ENCODE results near the gene OASL.
"Not testable (repeated sequence)": the region's sequence is repeated elsewhere in the genome, so short reads cannot be mapped to it uniquely, and the experiment has no call there.

The OASL gene

DNA sequence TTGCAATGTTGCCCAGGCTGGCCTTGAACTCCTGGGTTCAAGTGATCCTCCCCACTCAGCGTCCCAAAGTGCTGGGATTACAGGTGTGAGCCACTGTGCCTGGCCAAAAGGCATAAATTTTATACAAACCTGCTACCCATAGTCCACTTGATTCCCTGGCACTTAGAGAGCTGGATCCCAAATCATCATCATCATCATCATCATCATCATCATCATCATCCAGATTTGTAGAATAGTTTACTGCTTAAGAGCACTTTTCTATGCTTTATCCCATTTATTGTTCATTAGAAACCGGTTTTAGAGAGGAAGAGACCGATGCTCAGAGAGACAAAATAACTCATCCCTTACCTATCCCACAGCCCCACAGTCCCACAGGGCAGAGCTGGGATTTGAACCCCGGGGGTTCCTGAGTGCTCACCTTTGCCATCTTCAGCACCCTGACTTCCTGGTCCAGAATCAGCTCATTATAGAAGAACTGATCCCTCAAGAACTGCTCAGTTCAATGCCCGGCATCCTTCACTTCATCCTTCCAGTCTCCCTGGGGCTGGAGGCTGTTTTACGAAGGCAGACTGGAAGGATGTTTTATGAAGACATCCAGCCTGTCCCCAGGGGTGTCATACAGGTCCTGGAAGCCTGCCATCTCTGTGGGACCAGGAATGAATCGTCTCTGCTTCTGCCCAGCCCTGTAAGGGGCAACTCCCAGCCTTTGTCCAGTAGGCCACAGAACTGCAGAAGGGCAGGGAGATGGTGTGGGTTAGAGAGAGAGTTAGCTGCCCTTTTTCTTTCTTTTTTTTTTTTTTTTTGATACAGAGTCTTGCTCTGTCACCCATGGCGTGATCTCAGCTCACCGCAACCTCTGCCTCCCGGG lies 20.2 kb upstream of the OASL start:
- TF ChIP-seq, protein P1, sequence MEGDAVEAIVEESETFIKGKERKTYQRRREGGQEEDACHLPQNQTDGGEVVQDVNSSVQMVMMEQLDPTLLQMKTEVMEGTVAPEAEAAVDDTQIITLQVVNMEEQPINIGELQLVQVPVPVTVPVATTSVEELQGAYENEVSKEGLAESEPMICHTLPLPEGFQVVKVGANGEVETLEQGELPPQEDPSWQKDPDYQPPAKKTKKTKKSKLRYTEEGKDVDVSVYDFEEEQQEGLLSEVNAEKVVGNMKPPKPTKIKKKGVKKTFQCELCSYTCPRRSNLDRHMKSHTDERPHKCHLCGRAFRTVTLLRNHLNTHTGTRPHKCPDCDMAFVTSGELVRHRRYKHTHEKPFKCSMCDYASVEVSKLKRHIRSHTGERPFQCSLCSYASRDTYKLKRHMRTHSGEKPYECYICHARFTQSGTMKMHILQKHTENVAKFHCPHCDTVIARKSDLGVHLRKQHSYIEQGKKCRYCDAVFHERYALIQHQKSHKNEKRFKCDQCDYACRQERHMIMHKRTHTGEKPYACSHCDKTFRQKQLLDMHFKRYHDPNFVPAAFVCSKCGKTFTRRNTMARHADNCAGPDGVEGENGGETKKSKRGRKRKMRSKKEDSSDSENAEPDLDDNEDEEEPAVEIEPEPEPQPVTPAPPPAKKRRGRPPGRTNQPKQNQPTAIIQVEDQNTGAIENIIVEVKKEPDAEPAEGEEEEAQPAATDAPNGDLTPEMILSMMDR (IDR thresholded peaks at IDR 0.05; ENCODE audit: low read depth, low read length), result no peak
- in situ Hi-C loops (cut with HindIII; ENCODE audit: low sequenced_read_pairs), result no loop called here
- DNase-seq (ENCODE audit: low read depth, low spot score), result no peak
- no peak overlapping the region for H3K4me3 ChIP-seq (ENCODE audit: low read depth, low read length)

- TF ChIP-seq, protein P1 (IDR thresholded peaks at IDR 0.05; ENCODE audit: low read depth, low read length), result no peak
- DNase-seq (ENCODE audit: low read depth, low spot score), result no peak
- in situ Hi-C loops (cut with HindIII; ENCODE audit: low sequenced_read_pairs), result no loop called here
- no peak overlapping the region for H3K4me3 ChIP-seq (ENCODE audit: low read depth, low read length)
These were observed 18.7 kb upstream of the OASL start for GRCh38 chr12:121057794-121058193.

- in situ Hi-C loops (cut with HindIII; ENCODE audit: low sequenced_read_pairs), result no loop called here
- no peak for DNase-seq (ENCODE audit: low read depth, low spot score)
- H3K4me3 ChIP-seq (ENCODE audit: low read depth, low read length), result no peak overlapping the region
- TF ChIP-seq, protein P1 (IDR thresholded peaks at IDR 0.05; ENCODE audit: low read depth, low read length), result no peak
These were observed 14.7 kb upstream of the OASL start for GRCh38 chr12:121053706-121054105.

DNA sequence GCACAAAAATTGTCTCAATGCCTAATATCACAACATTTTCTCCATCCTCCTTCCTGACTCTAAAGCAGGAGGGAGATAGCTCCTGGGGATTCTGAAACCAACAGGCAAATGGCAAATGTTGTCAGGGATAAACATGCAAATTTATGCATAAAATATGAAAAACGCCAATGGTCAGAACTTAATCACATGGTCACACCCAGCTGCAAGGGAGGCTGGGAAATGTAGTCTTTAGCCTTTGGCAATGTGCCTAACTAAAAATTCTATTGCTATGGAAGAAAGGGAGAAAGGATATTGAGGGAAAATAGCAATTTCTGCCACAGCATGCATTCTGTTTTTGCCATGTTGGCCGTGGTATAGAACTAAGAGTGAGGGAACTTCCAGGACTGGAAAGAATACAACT lies 11.7 kb upstream of the OASL start:
- in situ Hi-C loops (cut with HindIII; ENCODE audit: low sequenced_read_pairs), result no loop called here
- no peak for DNase-seq (ENCODE audit: low read depth, low spot score)
- TF ChIP-seq, protein P1 (IDR thresholded peaks at IDR 0.05; ENCODE audit: low read depth, low read length), result no peak
- no peak overlapping the region for H3K4me3 ChIP-seq (ENCODE audit: low read depth, low read length)

DNA sequence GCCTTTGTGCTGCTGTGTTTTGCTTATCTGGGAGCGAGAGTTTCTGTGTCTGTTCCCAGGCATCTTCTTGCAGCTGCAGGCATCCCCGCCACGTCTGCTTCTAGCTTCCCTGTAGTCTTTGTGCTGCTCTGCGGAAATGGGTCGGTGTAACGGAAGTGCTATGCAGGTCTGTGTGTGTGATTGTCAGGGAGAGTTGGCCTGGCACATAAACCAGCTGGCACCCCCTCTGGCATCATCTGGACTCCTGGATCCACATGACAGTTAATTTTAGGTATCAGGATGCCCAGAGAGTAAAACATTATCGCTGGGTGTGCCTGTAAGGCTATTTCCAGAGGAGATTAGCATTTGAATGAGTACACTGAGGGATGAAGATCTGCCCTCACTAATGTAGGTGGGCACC lies 9.4 kb upstream of the OASL start:
- in situ Hi-C loops (cut with HindIII; ENCODE audit: low sequenced_read_pairs), result no loop called here
- no peak for DNase-seq (ENCODE audit: low read depth, low spot score)
- TF ChIP-seq, protein P1 (IDR thresholded peaks at IDR 0.05; ENCODE audit: low read depth, low read length), result no peak
- no peak overlapping the region for H3K4me3 ChIP-seq (ENCODE audit: low read depth, low read length)

DNA sequence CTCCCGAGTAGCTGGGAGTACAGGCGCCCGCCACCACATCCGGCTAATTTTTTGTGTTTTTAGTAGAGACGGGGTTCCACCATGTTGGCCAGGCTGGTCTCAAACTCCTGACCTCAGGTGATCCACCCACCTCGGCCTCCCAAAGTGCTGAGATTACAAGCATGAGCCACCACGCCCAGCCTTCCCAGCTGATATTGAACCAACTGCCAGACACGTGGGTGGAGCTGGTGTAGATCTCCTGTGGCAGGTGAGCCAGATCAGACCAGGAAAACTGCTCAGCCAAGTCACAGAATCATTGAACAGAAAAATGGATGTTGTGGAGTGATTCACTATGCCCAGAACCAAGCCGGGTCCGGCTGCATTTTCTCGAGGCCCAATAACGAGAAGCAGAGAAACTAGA lies 8.4 kb upstream of the OASL start:
- DNase-seq (ENCODE audit: low read depth, low spot score); in situ Hi-C loops (cut with HindIII; ENCODE audit: low sequenced_read_pairs); H3K4me3 ChIP-seq (ENCODE audit: low read depth, low read length): not testable (repeated sequence)

- TF ChIP-seq, protein P1 (IDR thresholded peaks at IDR 0.05; ENCODE audit: low read depth, low read length), result no peak
- DNase-seq (ENCODE audit: low read depth, low spot score), result no peak
- in situ Hi-C loops (cut with HindIII; ENCODE audit: low sequenced_read_pairs), result no loop called here
These were observed 4.0 kb upstream of the OASL start for GRCh38 chr12:121043067-121043466.

More at GRCh38 chr12:121043067-121043466, 4.0 kb upstream of the OASL start:
- H3K4me3 ChIP-seq (ENCODE audit: low read depth, low read length), result no peak overlapping the region
